NCI-H2029 (cell line): Measurements from ENCODE around the gene CARD6.
"Not testable (repeated sequence)": the region's sequence is repeated elsewhere in the genome, so short reads cannot be mapped to it uniquely, and the experiment has no call there.

Experiments used
- DNase-seq: peaks from one replicate; lab custom pipeline; 2025; lab: John Stamatoyannopoulos, UW

CARD6 gene

DNA sequence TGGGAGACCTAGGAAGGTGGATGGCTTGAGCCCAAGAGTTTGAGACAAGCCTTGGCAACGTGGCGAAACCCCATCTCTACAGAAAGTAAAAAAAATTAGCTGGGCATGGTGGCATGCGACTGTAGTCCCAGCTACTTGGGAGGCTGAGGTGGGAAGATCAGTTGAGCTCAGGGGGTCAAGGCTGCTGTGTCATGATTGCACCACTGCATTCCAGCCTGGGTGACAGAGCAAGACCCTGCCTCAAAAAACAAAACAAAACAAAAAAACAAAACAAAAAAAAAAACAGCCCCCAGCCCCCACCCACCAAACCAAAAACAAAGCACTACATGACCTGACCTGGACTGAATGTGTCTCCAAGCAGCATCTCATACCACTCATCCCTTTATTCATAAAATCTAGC is 34.8 kb downstream of the CARD6 start:
- DNase-seq, result no peak

DNA sequence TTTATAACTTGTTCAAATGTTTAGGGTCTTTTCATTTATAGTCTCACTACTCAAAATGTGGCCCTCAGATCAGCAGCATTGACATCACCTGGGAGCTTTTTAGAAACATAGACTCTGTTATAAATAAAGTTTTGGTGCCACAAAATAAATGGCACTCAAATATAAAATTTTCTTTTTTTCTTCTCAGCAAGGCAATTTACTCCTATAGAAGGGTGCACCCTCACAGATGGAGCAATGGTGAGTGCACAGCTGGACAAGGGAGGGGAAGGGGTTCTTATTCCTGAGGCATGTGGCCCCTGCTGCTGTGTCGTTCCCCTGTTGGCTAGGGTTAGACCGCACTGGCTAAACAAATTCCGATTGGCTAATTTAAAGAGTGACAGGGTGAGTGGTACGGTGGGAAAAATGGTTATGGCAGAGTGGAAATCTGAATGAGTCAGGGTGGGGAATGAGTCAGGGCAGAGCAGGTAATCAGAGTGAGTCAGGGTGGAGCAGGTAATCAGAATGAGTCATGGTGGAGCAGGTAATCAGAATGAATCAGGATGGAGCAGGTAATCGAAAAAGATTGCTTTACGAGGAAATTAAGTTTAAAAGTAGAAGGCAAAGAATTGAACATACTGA is 36.3 kb downstream of the CARD6 start:
- DNase-seq, result no peak

DNA sequence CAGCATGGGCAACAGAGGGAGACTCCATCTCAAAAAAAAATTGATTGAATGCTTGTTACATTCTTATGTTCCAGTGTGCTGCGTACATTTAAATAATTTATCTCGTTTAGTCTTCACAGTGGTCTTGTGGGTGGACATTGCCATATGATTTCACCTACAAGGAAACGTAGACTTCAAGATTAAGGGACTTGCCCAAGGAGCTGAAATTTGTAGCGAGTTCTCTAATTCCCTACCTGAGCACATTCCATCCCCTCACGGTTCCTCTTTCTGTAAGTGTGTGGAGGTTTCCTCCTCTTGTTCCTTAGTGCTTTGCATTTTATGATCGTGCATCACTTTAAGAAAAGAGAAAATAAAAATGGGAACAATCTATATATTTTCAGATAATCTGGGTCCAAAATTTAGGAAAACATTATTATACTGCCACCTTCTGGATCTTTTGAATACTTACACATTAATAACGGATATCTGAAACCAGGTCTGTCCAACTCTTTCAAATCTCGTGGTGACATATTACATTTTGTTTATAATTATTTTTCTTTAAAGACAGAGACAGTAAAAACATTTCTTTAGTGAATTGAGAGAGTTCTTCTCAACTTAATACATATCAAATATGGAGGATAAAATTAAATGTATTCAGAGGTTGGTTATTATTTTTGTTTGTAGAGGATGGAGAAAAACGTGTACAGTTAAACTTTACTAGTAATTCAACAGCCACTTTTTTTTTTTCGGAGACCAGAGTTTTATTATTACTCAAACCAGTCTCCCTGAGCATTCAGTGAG is 38.2 kb downstream of the CARD6 start:
- DNase-seq, result peak; percentile 6

DNA sequence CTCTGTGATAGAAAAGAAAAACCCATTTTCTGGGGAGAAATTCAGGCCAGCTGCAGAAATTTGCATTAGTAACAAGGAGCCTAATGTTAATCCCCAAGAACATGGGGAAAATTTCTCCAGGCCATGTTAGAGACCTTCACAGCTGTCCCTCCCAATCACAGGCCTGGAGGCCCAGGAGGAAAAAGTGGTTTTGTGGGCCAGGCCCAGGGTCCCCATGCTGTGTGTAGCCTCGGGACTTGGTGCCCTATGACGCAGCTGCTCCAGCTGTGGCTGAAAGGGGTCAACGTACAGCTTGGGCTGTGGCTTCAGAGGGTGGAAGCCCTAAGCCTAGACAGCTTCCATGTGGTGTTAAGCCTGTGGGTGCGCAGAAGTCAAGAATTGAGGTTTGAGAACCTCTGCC is 41.1 kb downstream of the CARD6 start:
- DNase-seq, result no peak

DNA sequence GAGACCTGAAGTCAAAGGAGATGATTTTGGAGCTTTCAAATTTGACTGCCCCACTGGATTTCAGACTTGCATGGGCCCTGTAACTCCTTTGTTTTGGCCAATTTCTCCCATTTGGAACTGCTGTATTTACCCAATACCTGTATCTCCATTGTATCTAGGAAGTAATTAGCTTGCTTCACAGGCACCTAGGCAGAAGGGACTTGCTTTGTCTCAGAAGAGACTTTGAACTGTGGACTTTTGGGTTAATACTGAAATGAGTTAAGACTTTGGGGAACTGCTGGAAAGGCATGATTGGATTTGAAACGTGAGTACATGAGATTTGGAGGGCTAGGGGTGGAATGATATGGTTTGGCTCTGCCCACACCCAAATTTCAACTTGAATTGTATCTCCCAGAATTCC is 41.9 kb downstream of the CARD6 start:
- DNase-seq, result not testable (repeated sequence)

DNA sequence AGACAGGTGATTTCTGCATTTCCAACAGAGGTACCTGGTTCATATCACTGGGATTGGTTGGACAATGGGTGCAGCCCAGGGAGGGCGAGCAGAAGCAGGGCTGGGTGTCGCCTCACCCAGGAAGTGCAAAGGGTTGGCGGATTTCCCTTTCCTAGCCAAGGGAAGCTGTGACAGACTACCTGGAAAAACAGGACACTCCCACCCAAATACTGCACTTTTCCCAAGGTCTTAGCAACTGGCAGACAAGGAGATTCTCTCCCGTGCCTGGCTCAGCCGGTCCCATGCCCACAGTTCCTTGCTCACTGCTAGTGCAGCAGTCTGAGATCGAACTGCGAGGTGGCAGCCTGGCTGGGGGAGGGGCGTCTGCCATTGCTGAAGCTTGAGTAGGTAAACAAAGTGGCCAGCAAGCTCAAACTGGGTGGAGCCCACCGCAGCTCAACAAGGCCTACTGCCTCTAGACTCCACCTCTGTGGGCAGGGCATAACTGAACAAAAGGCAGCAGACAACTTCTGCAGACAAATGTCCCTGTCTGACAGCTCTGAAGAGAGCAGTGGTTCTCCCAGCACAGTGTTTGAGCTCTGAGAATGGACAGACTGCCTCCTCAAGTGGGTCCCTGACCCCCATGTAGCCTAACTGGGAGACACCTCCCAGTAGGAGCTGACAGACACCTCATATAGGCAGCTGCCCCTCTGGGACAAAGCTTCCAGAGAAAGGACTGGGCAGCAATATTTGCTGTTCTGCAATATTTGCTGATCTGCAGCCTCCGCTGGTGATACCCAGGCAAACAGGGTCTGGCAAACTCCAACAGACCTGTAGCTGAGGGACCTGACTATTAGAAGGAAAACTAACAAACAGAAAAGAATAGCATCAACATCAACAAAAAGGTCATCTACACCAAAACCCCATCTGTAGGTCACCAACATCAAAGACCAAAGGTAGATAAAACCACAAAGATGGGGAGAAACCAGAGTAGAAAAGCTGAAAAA is 54.6 kb downstream of the CARD6 start:
- not testable (repeated sequence) for DNase-seq

DNA sequence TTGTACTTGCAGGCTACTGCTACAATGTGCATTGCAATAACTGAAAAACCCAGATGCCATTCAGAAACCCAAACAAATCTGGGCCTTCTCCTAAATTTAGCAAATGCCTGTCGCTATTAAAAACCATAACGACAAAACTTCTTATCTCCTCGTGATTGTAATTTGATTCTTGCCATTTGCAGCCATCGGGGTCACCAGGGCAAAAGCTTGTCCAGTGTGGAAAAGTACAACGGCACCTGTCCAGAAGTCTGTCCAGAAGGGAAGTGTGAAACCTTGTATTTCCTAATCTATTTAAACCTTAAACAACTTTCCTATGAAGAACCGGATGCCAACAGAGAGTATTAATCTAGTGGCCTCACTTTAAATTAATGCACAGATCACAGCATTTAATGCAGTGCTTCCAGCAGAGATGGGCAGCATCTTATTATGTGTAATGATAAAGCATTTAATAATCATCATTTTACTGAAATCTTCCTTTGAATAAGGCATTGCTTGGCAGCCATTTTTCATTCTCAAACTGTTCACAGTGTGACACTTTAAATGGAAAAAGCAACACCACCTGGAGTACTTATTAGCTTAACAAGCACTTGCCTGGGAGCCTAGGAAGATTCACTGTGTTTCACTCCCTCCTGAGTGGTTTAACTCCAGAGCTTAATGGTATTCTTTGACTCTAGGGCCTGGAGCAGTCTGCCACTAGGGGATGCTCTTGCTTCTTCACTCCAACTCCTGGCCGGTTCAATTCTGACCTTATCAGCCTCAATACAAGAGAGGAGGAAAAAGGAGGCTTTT is 63.2 kb downstream of the CARD6 start:
- peak; percentile 4 for DNase-seq

DNA sequence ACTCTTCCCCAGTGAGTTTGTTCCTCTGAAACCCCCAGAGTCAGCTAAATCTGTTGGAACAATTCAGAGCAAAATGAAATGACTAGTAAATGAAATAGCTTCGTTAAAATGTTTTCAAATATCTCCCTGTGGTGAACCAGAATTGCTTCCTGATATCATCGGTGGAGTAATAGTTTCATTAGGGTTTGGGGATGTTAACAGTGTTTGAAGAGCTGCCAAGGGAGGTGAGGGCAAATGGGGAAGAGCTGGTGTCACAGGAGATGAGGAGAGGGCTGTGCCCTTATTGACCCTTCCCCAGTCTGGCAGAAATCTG is 63.8 kb downstream of the CARD6 start:
- no peak for DNase-seq

DNA sequence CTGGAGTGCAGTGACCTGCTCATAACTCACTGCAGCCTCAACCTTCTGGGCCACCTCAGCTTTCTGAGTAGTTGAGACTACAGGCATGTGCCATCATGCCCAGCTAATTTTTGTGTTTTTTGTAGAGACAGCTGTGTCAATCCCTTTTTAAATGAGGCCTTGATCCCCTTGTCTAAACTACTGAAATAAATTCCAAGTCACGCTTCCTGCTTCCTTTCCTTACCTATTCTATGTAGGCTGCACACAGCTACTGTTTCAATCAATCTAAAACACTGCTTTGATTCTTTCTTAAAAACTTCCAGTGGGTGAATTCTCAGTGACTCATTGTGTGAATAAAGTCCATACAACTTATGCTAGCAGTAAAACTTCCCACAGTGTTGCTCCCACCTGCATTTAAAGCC is 65.2 kb downstream of the CARD6 start:
- no peak for DNase-seq

DNA sequence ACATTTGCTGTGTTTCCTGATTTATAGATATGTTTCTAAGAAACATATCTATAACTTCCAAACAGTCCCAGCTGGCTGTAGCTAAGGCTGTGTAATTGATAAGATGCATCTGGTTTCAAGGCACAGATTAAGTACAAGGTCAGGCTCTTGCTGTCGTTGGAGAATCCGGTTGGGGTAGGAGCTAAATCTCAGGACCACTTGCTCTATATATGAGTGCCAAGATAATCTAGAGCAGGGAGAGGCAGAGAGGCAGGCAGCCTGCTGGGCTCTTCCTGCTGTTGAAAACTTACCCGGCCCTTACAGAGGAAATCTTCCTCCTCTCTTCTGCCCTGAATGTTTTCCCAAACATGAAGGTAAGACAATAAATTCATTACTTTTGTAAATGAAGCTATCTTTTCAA is 68.1 kb downstream of the CARD6 start, which contains the start of gene C7:
TSS of gene C7 (plus strand) at position 234 of the 400 bp plus-strand sequence. CDS start at position 348, 114 bp downstream.
- no peak for DNase-seq

DNA sequence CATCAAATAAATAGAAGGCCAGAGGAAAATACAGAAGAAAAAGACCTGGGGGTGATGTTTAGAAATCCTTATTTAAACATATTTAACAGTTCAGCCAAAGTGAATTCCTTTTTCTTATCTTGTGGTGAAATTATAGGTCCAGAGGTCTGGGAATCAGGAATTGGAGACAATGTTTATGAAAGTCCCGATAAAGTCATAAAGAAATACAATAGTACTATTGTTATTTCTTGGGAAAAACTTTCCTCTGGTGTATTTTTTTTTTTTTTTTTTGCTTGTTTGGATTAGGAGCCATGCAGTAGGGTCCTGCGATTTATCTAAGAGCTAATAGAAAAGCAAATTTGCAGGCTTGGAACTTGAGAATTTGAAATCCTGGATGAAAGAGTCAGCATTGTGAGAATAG is 68.6 kb downstream of the CARD6 start:
- no peak for DNase-seq
